A673 (cell line): Measurements from ENCODE around the gene PTGDR. TPM values are rescaled to one million over a fixed set of nuclear protein-coding genes. Genes with fewer than 3 reads are reported as not detected.

Source experiments
- BruUV-seq: library from RNA; stranded (reverse); fragments of 400-500 nt; replicated peaks from 2 replicates; lab custom pipeline; 2021; lab: Mats Ljungman, UMichigan
- CTCF ChIA-PET: fragments of 300-600 bp; sonication (Branson Sonifier 250); formaldehyde crosslinking; loops from one replicate; lab custom pipeline; 2022; ENCODE audit warnings: antibody characterized with exemption; lab: Charles Lee
- POLR2A ChIA-PET: fragments of 300-600 bp; sonication (Branson Sonifier 250); formaldehyde crosslinking; loops from one replicate; lab custom pipeline; 2022; ENCODE audit warnings: antibody characterized with exemption; ENCODE audit not compliant: low non-redundant PET; lab: Charles Lee
- DNase-seq: peaks from one replicate; pipeline ENCODE4 v3.0.0-alpha.2; 2015; ENCODE audit warnings: low spot score
- H3K27ac ChIP-seq: fragments of 200-600 bp; sonication (generic); 2 replicates; pipeline ENCODE4 v1.5.1; 2016; ENCODE audit warnings: mixed run types, low read depth, mild to moderate bottlenecking, mixed read lengths, antibody characterized with exemption, low read length; ENCODE audit not compliant: poor library complexity, severe bottlenecking
- H3K27me3 ChIP-seq: fragments of 200-600 bp; sonication (generic); replicated peaks from 2 replicates; pipeline ENCODE4 v1.6.1; 2017; ENCODE audit warnings: mixed run types, low read depth, mild to moderate bottlenecking, mixed read lengths, antibody characterized with exemption, low read length; ENCODE audit not compliant: insufficient read depth, poor library complexity
- H3K36me3 ChIP-seq: fragments of 200-600 bp; sonication (generic); 2 replicates; pipeline ENCODE4 v1.6.1; 2016; ENCODE audit warnings: mixed run types, mild to moderate bottlenecking, mixed read lengths, antibody characterized with exemption, low read length; ENCODE audit not compliant: insufficient read depth, poor library complexity, severe bottlenecking
- H3K4me1 ChIP-seq: fragments of 200-600 bp; sonication (generic); 2 replicates; pipeline ENCODE4 v1.6.1; 2017; ENCODE audit warnings: mixed run types, mild to moderate bottlenecking, mixed read lengths, antibody characterized with exemption, low read length; ENCODE audit not compliant: insufficient read depth, poor library complexity, severe bottlenecking
- H3K4me3 ChIP-seq: fragments of 200-600 bp; sonication (generic); 2 replicates; pipeline ENCODE4 v1.5.1; 2016; ENCODE audit warnings: low read depth, mixed run types, mild to moderate bottlenecking, mixed read lengths, low read length; ENCODE audit not compliant: poor library complexity, severe bottlenecking
- H3K9me3 ChIP-seq: fragments of 200-600 bp; sonication (generic); 2 replicates; pipeline ENCODE4 v1.6.1; 2016; ENCODE audit warnings: mixed run types, low read depth, mild to moderate bottlenecking, mixed read lengths, antibody characterized with exemption, low read length; ENCODE audit not compliant: poor library complexity, severe bottlenecking
- EZH2 ChIP-seq: fragments of 200-600 bp; sonication (generic); IDR thresholded peaks from 2 replicates; pipeline ENCODE4 v1.6.1; 2017; ENCODE audit warnings: borderline replicate concordance, low read depth, mild to moderate bottlenecking, mixed read lengths, antibody characterized with exemption, low read length; ENCODE audit not compliant: poor library complexity, severe bottlenecking
- intact Hi-C: fragments of 100-400 bp; cut with micrococcal nuclease; formaldehyde crosslinking; loops from one replicate; pipeline ENCODE4 v1.10.0; 2022; ENCODE audit not compliant: unreplicated experiment
- total RNA-seq: library from RNA; stranded (reverse); gene quantifications from 2 replicates; pipeline ENCODE4 v1.2.3, GENCODE V29; 2021
- TF ChIP-seq, protein P1 (sequence below): fragments of 300-800, 200-600 bp; sonication (generic); conservative IDR thresholded peaks from 2 replicates; pipeline ENCODE4 v1.5.1; 2017; ENCODE audit warnings: low read depth, mild to moderate bottlenecking, antibody characterized with exemption, low read length, moderate library complexity, mixed read lengths

The PTGDR gene
- total RNA-seq, 1 experiment from 2014 or later: not detected

DNA sequence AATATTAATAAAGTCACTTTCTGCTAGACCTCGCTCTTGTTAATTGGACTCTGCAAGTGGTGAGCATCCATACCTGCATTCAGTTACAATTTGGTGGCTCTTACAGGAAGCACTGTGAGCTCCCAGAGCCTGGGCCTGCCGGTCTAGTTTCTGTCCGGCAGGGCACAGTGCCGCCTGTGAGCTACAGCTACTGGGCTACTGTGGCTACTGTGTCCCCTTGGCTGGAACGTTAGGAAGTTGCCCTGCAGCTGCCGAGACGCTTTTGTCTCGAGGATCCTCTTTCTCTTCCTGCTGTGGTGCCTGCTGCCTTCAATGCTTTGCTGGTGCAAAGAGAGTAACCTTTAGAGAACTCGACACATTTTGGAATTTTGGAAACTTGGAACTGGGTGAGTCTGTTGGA, 44.6 kb upstream of the PTGDR start:
- no TSS peak for BruUV-seq
- Histone ChIP-seq H3K4me3 (no peak overlapping the region), H3K36me3 (no peaks in the 10 kb centered on the region), H3K4me1 (no peaks in the 10 kb centered on the region), H3K9me3 (no peaks in the 10 kb centered on the region), H3K27me3 (no peaks in the 10 kb centered on the region), H3K27ac (no peak overlapping the region)
- CTCF ChIA-PET: no interaction called here
- TF ChIP-seq, protein P1, sequence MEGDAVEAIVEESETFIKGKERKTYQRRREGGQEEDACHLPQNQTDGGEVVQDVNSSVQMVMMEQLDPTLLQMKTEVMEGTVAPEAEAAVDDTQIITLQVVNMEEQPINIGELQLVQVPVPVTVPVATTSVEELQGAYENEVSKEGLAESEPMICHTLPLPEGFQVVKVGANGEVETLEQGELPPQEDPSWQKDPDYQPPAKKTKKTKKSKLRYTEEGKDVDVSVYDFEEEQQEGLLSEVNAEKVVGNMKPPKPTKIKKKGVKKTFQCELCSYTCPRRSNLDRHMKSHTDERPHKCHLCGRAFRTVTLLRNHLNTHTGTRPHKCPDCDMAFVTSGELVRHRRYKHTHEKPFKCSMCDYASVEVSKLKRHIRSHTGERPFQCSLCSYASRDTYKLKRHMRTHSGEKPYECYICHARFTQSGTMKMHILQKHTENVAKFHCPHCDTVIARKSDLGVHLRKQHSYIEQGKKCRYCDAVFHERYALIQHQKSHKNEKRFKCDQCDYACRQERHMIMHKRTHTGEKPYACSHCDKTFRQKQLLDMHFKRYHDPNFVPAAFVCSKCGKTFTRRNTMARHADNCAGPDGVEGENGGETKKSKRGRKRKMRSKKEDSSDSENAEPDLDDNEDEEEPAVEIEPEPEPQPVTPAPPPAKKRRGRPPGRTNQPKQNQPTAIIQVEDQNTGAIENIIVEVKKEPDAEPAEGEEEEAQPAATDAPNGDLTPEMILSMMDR: no peak
- TF ChIP-seq EZH2: no peak
- DNase-seq: no peak
- POLR2A ChIA-PET: no interaction called here
- intact Hi-C loops: no loop called here

DNA sequence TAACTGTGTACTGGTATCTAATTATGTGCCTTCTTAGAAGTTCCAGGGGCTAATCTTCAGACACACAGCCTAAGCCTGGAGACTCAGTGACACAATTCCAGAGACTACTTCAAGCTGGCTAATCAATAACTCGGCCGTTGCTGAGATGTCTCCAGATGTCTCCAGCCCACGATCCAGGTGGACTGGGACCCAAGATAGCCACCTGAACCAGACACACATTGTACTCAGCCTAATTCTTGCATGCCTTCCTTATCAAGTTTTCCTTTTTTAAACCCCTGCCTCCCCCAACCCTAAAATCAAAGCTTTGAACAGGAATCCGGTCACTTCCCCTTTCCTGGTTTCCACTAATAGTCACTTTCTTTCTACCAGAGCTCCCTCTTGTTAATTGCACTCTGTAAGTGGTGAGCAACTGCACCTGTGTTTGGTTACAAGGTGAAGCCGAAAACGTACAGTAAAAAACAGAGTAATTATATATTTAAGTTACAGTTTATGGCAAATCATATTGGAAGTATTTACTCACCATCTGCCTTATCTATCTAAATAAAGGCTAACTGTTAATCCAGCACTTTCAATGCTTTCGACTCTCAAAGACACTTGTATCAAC, 39.8 kb upstream of the PTGDR start:
- no TSS peak for BruUV-seq
- no peak for DNase-seq
- no peak overlapping the region for H3K4me3 ChIP-seq
- no peak for TF ChIP-seq EZH2
- TF ChIP-seq, protein P1: no peak
- ChIA-PET POLR2A (no interaction called here), CTCF (no interaction called here)
- intact Hi-C loops: no loop called here
- no peaks in the 10 kb centered on the region for H3K27me3 ChIP-seq
- H3K9me3 ChIP-seq: no peaks in the 10 kb centered on the region
- no peaks in the 10 kb centered on the region for H3K4me1 ChIP-seq
- no peak overlapping the region for H3K27ac ChIP-seq
- H3K36me3 ChIP-seq: no peaks in the 10 kb centered on the region

DNA sequence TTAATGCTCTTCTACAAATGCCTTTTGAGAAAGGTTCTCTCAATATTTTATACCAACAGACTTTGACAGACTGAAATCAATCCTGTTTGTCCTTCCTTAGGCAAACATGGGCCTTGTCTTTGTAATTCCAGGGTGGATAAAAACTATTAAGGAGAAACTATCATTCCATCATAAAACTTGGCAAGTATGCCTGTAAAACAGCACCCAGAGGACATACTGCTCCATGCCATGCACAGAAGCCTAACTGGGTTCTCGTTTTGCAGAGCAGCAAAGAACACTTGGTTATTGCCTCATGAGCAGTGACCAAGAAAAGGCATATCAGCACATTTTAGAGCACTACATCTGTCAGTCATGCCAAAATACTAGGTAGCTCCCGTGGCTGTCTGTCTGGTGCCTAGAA, 33.8 kb upstream of the PTGDR start:
- intact Hi-C loops: no loop called here
- ChIA-PET CTCF (no interaction called here), POLR2A (no interaction called here)
- Histone ChIP-seq H3K36me3 (no peaks in the 10 kb centered on the region), H3K27me3 (peaks cover 12% of the 10 kb centered on the region), H3K9me3 (no peaks in the 10 kb centered on the region), H3K27ac (no peak overlapping the region), H3K4me1 (no peaks in the 10 kb centered on the region), H3K4me3 (no peak overlapping the region)
- no TSS peak for BruUV-seq
- DNase-seq: no peak
- TF ChIP-seq, protein P1: no peak
- no peak for TF ChIP-seq EZH2
